ENCODE results near the gene HIVEP3.

The HIVEP3 gene

GRCh38 chr1:41580520-41581172, 338.1 kb downstream of the HIVEP3 start:
- Histone ChIP-seq H3K27me3 (ENCODE audit: control insufficient read depth in 3 of 3, insufficient read depth in 3 of 3, low read depth in 1 of 3, low read length in 3 of 3) (no peaks in the 10 kb centered on the region), H3K79me1 (ENCODE audit: low read depth, low read length) (no peaks in the 10 kb centered on the region), H2AFZ (ENCODE audit: low read length) (no peak overlapping the region), H3K4me3 (ENCODE audit: low read length in 2 of 2) (no peak overlapping the region), H3K18ac (ENCODE audit: low read length) (peak overlapping the region; percentile 41), H3K9me3 (replicated peaks in 1 of 2; ENCODE audit: control insufficient read depth in 2 of 2, insufficient read depth in 1 of 2, low read depth in 1 of 2, low read length in 2 of 2) (peaks cover 0 to 2% of the 10 kb centered on the region in 2 donors), H3K23ac (ENCODE audit: low read depth, low read length, poor library complexity) (peak overlapping the region; percentile 37), H2BK120ac (ENCODE audit: low read depth, low read length) (no peak overlapping the region), H4K91ac (ENCODE audit: low read depth, low read length, poor library complexity) (no peak overlapping the region), H3K4ac (ENCODE audit: low read length) (no peak overlapping the region), H3K36me3 (replicated peaks in 1 of 2; ENCODE audit: control insufficient read depth in 2 of 2, insufficient read depth in 2 of 2, low read length in 2 of 2) (no peaks in the 10 kb centered on the region), H3K4me1 (ENCODE audit: control insufficient read depth in 2 of 2, insufficient read depth in 1 of 2, low read depth in 1 of 2, low read length in 2 of 2) (no peaks in the 10 kb centered on the region), H2AK5ac (ENCODE audit: low read depth, low read length) (no peak overlapping the region), H3K4me2 (ENCODE audit: insufficient read depth, low read length, poor library complexity, severe bottlenecking) (no peak overlapping the region), H2BK12ac (ENCODE audit: low read length) (no peak overlapping the region), H3K9ac (ENCODE audit: low read depth, low read length, poor library complexity) (no peak overlapping the region), H2BK5ac (ENCODE audit: low read length) (no peak overlapping the region), H3K14ac (ENCODE audit: low read length) (no peak overlapping the region), H2BK15ac (ENCODE audit: low read length) (no peak overlapping the region), H3K27ac (replicated peaks; ENCODE audit: low read length) (no peak overlapping the region), H4K8ac (ENCODE audit: low read depth, low read length) (no peak overlapping the region)
- DNase-seq (ENCODE audit: low spot score) = no peak
- WGBS, 2 donors (ENCODE audit: extremely low coverage in 2 of 2, insufficient read length in 2 of 2, insufficient replicate concordance in 1 of 2) = no CpG with 5 or more reads among the region's 7 CpGs

GRCh38 chr1:41580021-41580420, 338.7 kb downstream of the HIVEP3 start:
- Histone ChIP-seq H2AK5ac (ENCODE audit: low read depth, low read length) (no peak overlapping the region), H3K9ac (ENCODE audit: low read depth, low read length, poor library complexity) (no peak overlapping the region), H2BK120ac (ENCODE audit: low read depth, low read length) (no peak overlapping the region), H3K4me2 (ENCODE audit: insufficient read depth, low read length, poor library complexity, severe bottlenecking) (no peak overlapping the region), H2BK12ac (ENCODE audit: low read length) (no peak overlapping the region), H4K91ac (ENCODE audit: low read depth, low read length, poor library complexity) (no peak overlapping the region), H3K4me3 (ENCODE audit: low read length in 2 of 2) (no peak overlapping the region), H3K27ac (replicated peaks; ENCODE audit: low read length) (no peak overlapping the region), H3K18ac (ENCODE audit: low read length) (no peak overlapping the region), H2AFZ (ENCODE audit: low read length) (no peak overlapping the region), H3K4ac (ENCODE audit: low read length) (no peak overlapping the region), H3K14ac (ENCODE audit: low read length) (no peak overlapping the region), H3K4me1 (ENCODE audit: control insufficient read depth in 2 of 2, insufficient read depth in 1 of 2, low read depth in 1 of 2, low read length in 2 of 2) (no peaks in the 10 kb centered on the region), H2BK15ac (ENCODE audit: low read length) (no peak overlapping the region), H2BK5ac (ENCODE audit: low read length) (no peak overlapping the region), H3K36me3 (replicated peaks in 1 of 2; ENCODE audit: control insufficient read depth in 2 of 2, insufficient read depth in 2 of 2, low read length in 2 of 2) (no peaks in the 10 kb centered on the region), H4K8ac (ENCODE audit: low read depth, low read length) (no peak overlapping the region), H3K23ac (ENCODE audit: low read depth, low read length, poor library complexity) (no peak overlapping the region), H3K9me3 (replicated peaks in 1 of 2; ENCODE audit: control insufficient read depth in 2 of 2, insufficient read depth in 1 of 2, low read depth in 1 of 2, low read length in 2 of 2) (peaks cover 0 to 2% of the 10 kb centered on the region in 2 donors), H3K27me3 (ENCODE audit: control insufficient read depth in 3 of 3, insufficient read depth in 3 of 3, low read depth in 1 of 3, low read length in 3 of 3) (no peaks in the 10 kb centered on the region), H3K79me1 (ENCODE audit: low read depth, low read length) (no peaks in the 10 kb centered on the region)
- WGBS, 2 donors (ENCODE audit: extremely low coverage in 2 of 2, insufficient read length in 2 of 2, insufficient replicate concordance in 1 of 2) = no CpG with 5 or more reads among the region's 6 CpGs
- no peak for DNase-seq (ENCODE audit: low spot score)

GRCh38 chr1:41578712-41579335, 339.9 kb downstream of the HIVEP3 start:
- Histone ChIP-seq H3K4me2 (ENCODE audit: insufficient read depth, low read length, poor library complexity, severe bottlenecking) (no peak overlapping the region), H3K9me3 (replicated peaks in 1 of 2; ENCODE audit: control insufficient read depth in 2 of 2, insufficient read depth in 1 of 2, low read depth in 1 of 2, low read length in 2 of 2) (peaks cover 0 to 2% of the 10 kb centered on the region in 2 donors), H4K91ac (ENCODE audit: low read depth, low read length, poor library complexity) (no peak overlapping the region), H2BK12ac (ENCODE audit: low read length) (no peak overlapping the region), H3K79me1 (ENCODE audit: low read depth, low read length) (no peaks in the 10 kb centered on the region), H3K27ac (replicated peaks; ENCODE audit: low read length) (no peak overlapping the region), H3K9ac (ENCODE audit: low read depth, low read length, poor library complexity) (no peak overlapping the region), H2AK5ac (ENCODE audit: low read depth, low read length) (no peak overlapping the region), H2BK5ac (ENCODE audit: low read length) (no peak overlapping the region), H3K23ac (ENCODE audit: low read depth, low read length, poor library complexity) (no peak overlapping the region), H3K4me3 (ENCODE audit: low read length in 2 of 2) (no peak overlapping the region), H2BK120ac (ENCODE audit: low read depth, low read length) (no peak overlapping the region), H4K8ac (ENCODE audit: low read depth, low read length) (no peak overlapping the region), H3K27me3 (ENCODE audit: control insufficient read depth in 3 of 3, insufficient read depth in 3 of 3, low read depth in 1 of 3, low read length in 3 of 3) (no peaks in the 10 kb centered on the region), H2BK15ac (ENCODE audit: low read length) (no peak overlapping the region), H3K18ac (ENCODE audit: low read length) (no peak overlapping the region), H3K4me1 (ENCODE audit: control insufficient read depth in 2 of 2, insufficient read depth in 1 of 2, low read depth in 1 of 2, low read length in 2 of 2) (peaks cover 0 to 2% of the 10 kb centered on the region in 2 donors), H2AFZ (ENCODE audit: low read length) (no peak overlapping the region), H3K4ac (ENCODE audit: low read length) (no peak overlapping the region), H3K36me3 (replicated peaks in 1 of 2; ENCODE audit: control insufficient read depth in 2 of 2, insufficient read depth in 2 of 2, low read length in 2 of 2) (no peaks in the 10 kb centered on the region), H3K14ac (ENCODE audit: low read length) (no peak overlapping the region)
- no CpG with 5 or more reads among the region's 4 CpGs for WGBS, 2 donors (ENCODE audit: extremely low coverage in 2 of 2, insufficient read length in 2 of 2, insufficient replicate concordance in 1 of 2)
- DNase-seq (ENCODE audit: low spot score) = no peak

GRCh38 chr1:41576620-41577019, 342.1 kb downstream of the HIVEP3 start:
- Histone ChIP-seq H4K8ac (ENCODE audit: low read depth, low read length) (no peak overlapping the region), H2BK120ac (ENCODE audit: low read depth, low read length) (no peak overlapping the region), H3K4me2 (ENCODE audit: insufficient read depth, low read length, poor library complexity, severe bottlenecking) (no peak overlapping the region), H3K9me3 (replicated peaks in 1 of 2; ENCODE audit: control insufficient read depth in 2 of 2, insufficient read depth in 1 of 2, low read depth in 1 of 2, low read length in 2 of 2) (peaks cover 0 to 2% of the 10 kb centered on the region in 2 donors), H3K23ac (ENCODE audit: low read depth, low read length, poor library complexity) (no peak overlapping the region), H2AFZ (ENCODE audit: low read length) (no peak overlapping the region), H3K14ac (ENCODE audit: low read length) (no peak overlapping the region), H3K27me3 (ENCODE audit: control insufficient read depth in 3 of 3, insufficient read depth in 3 of 3, low read depth in 1 of 3, low read length in 3 of 3) (no peaks in the 10 kb centered on the region), H2BK15ac (ENCODE audit: low read length) (no peak overlapping the region), H3K9ac (ENCODE audit: low read depth, low read length, poor library complexity) (no peak overlapping the region), H2BK5ac (ENCODE audit: low read length) (no peak overlapping the region), H3K27ac (replicated peaks; ENCODE audit: low read length) (no peak overlapping the region), H3K4me1 (ENCODE audit: control insufficient read depth in 2 of 2, insufficient read depth in 1 of 2, low read depth in 1 of 2, low read length in 2 of 2) (peaks cover 0 to 2% of the 10 kb centered on the region in 2 donors), H2BK12ac (ENCODE audit: low read length) (no peak overlapping the region), H3K4ac (ENCODE audit: low read length) (no peak overlapping the region), H3K18ac (ENCODE audit: low read length) (no peak overlapping the region), H2AK5ac (ENCODE audit: low read depth, low read length) (no peak overlapping the region), H3K36me3 (replicated peaks in 1 of 2; ENCODE audit: control insufficient read depth in 2 of 2, insufficient read depth in 2 of 2, low read length in 2 of 2) (no peaks in the 10 kb centered on the region), H3K4me3 (ENCODE audit: low read length in 2 of 2) (no peak overlapping the region), H4K91ac (ENCODE audit: low read depth, low read length, poor library complexity) (no peak overlapping the region), H3K79me1 (ENCODE audit: low read depth, low read length) (no peaks in the 10 kb centered on the region)
- no CpG with 5 or more reads among the region's 4 CpGs for WGBS, 2 donors (ENCODE audit: extremely low coverage in 2 of 2, insufficient read length in 2 of 2, insufficient replicate concordance in 1 of 2)
- DNase-seq (ENCODE audit: low spot score) = no peak
